SK-N-DZ (cell line): ENCODE results near the gene CADPS2.
A peak's percentile ranks its signal among the peaks of the same experiment; 100 is the strongest.

Source experiments
- DNase-seq: peaks from one replicate; pipeline ENCODE4 v3.0.0-alpha.2; 2015; ENCODE audit warnings: low spot score

The CADPS2 gene

GRCh38 chr7:122311734-122312450 is 574.4 kb downstream of the CADPS2 start:
- DNase-seq = no peak

- no peak for DNase-seq
Measured at GRCh38 chr7:122311050-122311700, 575.1 kb downstream of the CADPS2 start.

DNA sequence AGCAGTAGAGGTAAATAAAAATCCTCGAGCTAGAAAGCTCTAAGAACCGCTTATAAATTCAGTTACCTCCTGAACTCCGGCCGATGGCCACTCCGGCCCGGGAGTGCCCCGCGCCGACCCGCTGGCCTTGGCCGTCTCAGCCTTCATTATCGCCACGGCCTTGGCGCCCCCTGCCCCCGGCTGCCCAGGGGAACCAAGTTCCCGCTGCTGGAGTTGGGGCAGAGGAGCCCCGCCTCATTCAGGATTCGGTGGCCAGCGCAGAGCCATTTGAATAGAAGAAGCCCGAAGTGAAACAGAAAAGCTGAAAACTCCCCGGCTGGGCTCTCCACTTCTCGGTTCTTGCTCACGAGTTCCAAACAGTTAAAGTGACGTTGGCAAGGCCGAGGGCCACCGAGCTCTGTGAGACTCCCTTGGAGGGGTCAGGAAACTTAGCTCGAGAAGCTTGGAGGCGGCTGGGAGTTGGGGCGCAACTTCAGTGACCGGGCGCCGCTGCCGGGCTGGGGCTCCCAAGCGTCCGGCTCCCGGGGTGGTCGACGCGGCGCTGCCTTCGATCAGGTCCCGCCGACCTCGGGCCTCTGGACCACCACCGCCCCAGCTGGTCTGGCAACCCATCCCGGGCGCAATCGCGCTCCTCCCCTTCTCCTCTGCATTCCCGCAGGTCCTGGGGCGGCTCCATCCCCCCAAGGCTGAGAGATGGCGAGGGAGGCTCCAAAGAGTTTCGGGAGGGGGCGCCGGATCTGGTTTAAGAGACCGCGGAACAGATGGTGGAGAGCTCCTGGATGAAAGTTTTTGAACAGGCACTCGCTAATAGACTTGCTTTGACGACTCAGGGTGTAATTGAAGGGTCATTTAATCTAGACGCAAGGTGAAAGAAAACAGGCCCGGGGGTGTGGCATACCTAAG is 575.9 kb downstream of the CADPS2 start:
- DNase-seq = peak; percentile 67

DNA sequence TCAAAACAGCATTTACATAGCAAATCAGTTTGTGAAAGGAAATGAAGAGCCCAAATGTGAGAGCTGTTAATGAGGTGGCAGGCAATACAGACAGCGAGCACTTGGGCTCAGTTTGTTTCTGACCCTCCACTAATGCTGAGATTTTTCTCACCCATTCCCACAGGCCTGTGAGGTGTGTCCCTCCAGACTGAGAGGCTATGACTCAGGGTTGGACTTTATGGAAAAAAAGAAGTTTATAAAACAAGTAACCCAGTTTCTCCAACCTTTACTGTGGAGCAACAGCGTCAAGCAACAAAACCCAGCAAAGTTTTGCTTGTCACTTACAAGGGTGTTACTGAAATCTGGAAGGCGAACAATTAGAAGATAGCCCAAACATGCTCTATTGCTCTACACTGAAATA is 576.8 kb downstream of the CADPS2 start:
- no peak for DNase-seq

DNA sequence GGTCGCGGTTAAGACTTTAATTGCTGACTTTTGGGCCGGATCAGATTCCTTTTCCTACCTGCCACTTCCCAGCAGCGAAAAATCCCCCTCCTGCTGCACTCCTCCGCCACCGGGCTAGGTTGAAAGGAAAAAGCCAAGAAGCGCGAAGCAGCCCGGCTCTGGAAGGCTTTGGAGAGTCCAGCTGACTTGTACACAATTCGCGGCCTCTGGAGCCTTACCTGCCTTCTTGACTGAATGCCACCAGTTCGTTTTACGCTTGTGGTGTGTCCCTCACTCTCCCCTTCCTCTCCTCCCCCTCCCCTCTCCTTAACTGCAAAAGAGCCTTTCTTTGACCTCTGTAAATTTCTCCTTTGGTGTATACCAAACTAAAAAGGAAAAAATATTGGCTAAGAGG is 579.0 kb downstream of the CADPS2 start:
- no peak for DNase-seq

GRCh38 chr7:122306320-122307227 is 579.7 kb downstream of the CADPS2 start:
- no peak for DNase-seq

DNA sequence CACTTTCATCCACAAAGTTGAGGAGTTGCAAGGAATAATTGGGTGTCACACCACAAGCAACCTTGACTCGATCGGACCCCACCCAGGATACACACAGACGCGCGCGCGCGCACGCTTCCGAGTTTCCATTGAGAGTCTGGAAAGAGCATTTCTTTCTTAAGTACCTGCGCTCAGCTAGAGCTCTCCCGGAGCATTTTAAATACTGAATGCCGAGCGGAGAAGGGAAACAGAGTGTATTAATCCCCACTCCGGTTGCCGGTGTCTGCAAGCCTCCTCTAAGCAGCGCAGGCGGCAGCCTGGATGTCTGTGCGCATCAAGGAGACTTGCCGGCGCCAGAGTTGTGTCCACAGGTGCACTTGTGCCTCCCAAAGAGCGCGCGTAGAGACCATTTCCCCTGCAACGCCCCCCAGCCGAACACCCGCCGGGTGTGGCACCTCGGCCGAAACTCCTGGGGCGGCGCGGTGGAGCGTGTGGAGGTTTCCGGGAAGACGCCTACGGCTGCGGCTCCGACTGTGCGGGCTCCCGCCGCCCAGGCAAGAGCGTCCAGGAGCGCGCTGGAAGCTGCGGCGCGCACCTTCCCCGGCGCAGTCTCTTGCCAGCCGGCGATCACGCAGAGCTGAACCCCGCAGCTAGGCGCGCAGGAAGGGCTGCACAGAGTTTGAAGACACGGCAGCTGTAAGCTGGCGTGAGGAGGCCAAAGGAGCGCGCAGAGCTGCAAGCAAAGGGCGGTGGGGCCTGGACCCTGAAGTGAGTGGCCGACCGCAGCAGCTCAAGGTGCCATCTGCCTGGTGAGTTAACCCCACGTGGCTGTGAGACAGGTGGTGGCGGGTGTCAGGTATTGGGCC is 580.6 kb downstream of the CADPS2 start:
- DNase-seq = no peak

- DNase-seq = no peak
Measured at GRCh38 chr7:122304996-122305421, 581.3 kb downstream of the CADPS2 start.

GRCh38 chr7:122304319-122304975 is 581.8 kb downstream of the CADPS2 start, which contains the start of gene FEZF1:
TSS of gene FEZF1 (minus strand) at chr7:122304750. CDS start at chr7:122304437, 313 bp downstream.
- no peak for DNase-seq

GRCh38 chr7:122303531-122304318 is 582.5 kb downstream of the CADPS2 start:
- no peak for DNase-seq

DNA sequence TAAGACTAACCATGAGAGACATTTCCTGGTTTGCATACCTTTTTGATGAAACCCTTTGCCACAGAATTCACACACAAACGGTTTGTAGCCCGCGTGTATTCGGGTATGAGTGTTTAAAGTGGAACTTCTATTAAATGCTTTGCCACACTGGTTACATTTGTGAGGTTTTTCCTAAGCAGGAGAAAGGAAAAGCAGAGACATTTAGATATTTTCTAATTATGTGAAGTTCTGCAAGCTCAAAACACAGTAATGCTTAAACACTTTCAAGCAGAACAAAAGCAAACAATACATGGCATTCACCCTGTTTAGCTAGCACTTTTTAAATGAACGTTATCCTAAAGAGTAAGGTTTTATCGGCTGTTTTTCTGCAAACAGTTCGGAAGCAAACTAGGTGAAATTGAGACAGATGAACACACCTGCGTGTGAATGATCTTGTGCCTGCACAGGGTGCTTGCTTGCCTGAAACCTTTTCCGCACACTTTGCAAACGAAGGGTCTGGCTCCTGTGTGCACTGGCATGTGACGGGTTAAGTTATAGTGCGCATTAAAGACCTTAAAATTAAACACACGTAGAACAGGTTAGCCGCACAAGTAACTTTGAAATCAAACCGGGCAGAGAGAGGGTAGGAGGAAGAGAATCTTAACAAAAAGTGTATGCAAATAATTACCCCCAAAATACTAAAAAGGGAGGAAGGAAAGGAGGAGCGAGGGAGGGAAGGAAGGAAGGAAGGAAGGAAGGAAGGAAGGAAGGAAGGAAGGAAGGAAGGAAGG is 583.3 kb downstream of the CADPS2 start:
- no peak for DNase-seq

GRCh38 chr7:122301858-122302760 is 584.2 kb downstream of the CADPS2 start:
- no peak for DNase-seq

DNA sequence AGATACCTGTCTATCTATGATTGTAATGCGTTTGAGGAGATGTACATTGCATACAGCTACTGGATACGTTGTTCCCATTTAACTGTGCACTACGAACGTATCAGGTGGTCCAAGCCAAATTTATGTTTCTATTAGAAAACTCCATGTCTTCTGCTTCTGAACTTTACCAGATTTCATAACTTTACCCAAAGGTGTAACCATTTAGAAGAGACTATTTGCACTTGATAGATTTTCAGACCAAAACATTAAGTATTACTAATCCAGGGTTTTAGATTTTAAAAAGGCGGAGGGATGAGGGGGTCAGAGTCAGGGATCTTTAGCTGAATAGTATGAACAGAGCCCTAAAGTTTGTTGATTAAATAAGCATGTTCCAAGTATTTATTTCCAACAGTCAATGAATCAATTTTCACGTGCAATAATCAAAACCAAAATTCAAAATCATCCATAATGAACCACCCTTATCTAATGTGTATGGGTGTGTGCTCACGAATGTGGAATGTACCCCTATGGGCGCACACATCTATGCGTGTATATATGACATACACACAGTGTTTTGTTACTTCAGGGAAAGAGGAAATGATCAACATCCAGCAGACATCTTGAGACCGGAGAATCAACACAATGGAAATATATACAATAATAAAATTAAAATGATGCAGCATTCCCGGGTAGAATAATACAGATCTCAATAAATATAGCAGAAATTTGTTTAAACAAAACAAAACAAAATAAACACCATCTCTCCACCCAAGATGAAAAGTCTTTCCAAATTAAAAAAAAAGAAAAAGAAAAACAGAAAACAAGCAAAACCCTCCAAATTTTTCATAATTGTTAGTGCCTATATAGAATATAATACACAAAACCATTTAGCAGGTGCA is 585.1 kb downstream of the CADPS2 start:
- no peak for DNase-seq

DNA sequence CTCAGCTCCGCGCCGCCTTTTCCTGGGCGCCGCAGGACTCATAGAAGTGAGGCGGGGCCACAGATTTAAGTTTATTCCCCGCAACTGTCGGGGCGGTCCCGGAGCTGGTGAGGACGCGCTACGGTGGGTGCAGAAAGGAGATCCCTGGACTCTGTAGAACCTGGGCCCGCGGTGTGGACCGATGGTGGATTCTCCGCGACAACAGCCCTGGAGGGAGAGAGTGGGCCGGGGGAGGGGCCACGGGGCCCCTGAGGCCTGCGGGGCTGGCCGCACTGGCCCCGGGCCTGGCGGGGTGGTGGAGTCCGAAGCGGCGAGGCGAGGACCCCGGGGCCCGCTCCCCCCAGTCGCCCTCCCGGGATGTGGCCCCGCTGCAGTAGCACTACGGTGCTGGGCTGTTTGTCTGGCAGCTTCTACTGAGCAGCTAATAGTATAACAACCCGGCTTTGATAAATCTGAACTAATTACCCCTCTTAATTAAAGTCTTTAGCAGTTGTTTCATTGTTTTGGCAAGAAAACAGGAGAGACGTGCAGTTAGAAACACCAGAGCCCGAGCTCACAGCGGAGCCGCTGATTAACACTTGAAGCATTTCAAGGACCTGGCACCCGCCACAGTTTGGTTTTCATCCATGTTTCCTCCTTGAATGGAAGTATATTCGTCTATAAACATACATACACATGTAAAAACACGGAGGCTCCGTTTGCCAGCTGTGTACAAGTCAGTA is 585.9 kb downstream of the CADPS2 start:
- no peak for DNase-seq

GRCh38 chr7:122299624-122300210 is 586.5 kb downstream of the CADPS2 start:
- no peak for DNase-seq
